Smooth muscle cell (in vitro differentiated cells): ENCODE measurements around the gene CSNK1D. TPM values are rescaled to one million over a fixed set of nuclear protein-coding genes. Genes with fewer than 3 reads are reported as not detected.

ENCODE experiments used
- DNase-seq: peaks from one replicate; lab custom pipeline; 2025; ENCODE audit not compliant: unreplicated experiment; lab: John Stamatoyannopoulos, UW
- H2AFZ ChIP-seq: fragments of 200-600 bp; sonication (generic); 2 replicates; pipeline ENCODE4 v1.6.0; 2016; ENCODE audit warnings: antibody characterized with exemption, low read depth, mild to moderate bottlenecking
- H3F3A ChIP-seq: fragments of 200-600 bp; sonication (generic); 2 replicates; pipeline ENCODE4 v1.6.0; 2017; ENCODE audit warnings: antibody characterized with exemption, low read depth
- H3K27ac ChIP-seq: fragments of 200-600 bp; sonication (generic); 2 replicates; pipeline ENCODE4 v1.5.1; 2016; ENCODE audit warnings: low read depth, mild to moderate bottlenecking
- H3K27me3 ChIP-seq: fragments of 200-600 bp; sonication (generic); 2 replicates; pipeline ENCODE4 v1.6.1; 2016; ENCODE audit warnings: low read depth, mild to moderate bottlenecking
- H3K36me3 ChIP-seq: fragments of 200-600 bp; sonication (generic); 2 replicates; pipeline ENCODE4 v1.5.1; 2016; ENCODE audit warnings: low read depth
- H3K4me1 ChIP-seq: fragments of 200-600 bp; sonication (generic); 2 replicates; pipeline ENCODE4 v1.5.1; 2016; ENCODE audit warnings: low read depth
- H3K4me2 ChIP-seq: fragments of 200-600 bp; sonication (generic); 2 replicates; pipeline ENCODE4 v1.6.0; 2016; ENCODE audit warnings: mild to moderate bottlenecking
- H3K4me3 ChIP-seq: fragments of 200-600 bp; sonication (generic); 2 replicates; pipeline ENCODE4 v1.5.1; 2016; ENCODE audit warnings: mild to moderate bottlenecking
- H3K79me2 ChIP-seq: fragments of 200-600 bp; sonication (generic); 2 replicates; pipeline ENCODE4 v1.6.0; 2016; ENCODE audit warnings: low read depth, mild to moderate bottlenecking
- H3K9ac ChIP-seq: fragments of 200-600 bp; sonication (generic); 2 replicates; pipeline ENCODE4 v1.6.0; 2016; ENCODE audit warnings: low read depth
- H3K9me3 ChIP-seq: fragments of 200-600 bp; sonication (generic); replicated peaks from 2 replicates; pipeline ENCODE4 v1.5.1; 2016; ENCODE audit warnings: low read depth
- H4K20me1 ChIP-seq: fragments of 200-600 bp; sonication (generic); 2 replicates; pipeline ENCODE4 v1.6.0; 2016; ENCODE audit warnings: low read depth
- CTCF ChIP-seq: fragments of 200-600 bp; sonication (generic); IDR thresholded peaks from 2 replicates; pipeline ENCODE4 v1.5.1; 2017; ENCODE audit warnings: borderline replicate concordance, mild to moderate bottlenecking, antibody characterized with exemption; ENCODE audit not compliant: insufficient read depth, poor library complexity, severe bottlenecking
- WGBS: methylation state at CpG from one replicate; pipeline ENCODE4 v1.1.7; 2016; ENCODE audit warnings: low lambda C conversion rate; 5-methylcytosine and 5-hydroxymethylcytosine counted together
- polyA plus RNA-seq: library from polyadenylated mRNA; unstranded; fragments of >200 nt; fragmentation: Nextera tagmentation; extraction: Ambion mirVana; gene quantifications from 2 replicates; pipeline ENCODE4 v1.2.1, GENCODE V29; 2016
- total RNA-seq: library from RNA; depleted of rRNA; stranded (reverse); fragments of >200 nt; gene quantifications from 2 replicates; pipeline ENCODE4 v1.2.3, GENCODE V29; 2014

Gene CSNK1D
- total and polyA plus RNA-seq, 2 experiments from 2014 or later: 51.6 to 135 TPM

GRCh38 chr17:82237083-82237745 lies 36.3 kb downstream of the CSNK1D start:
- no peak for TF ChIP-seq CTCF
- Histone ChIP-seq H3K4me3 (no peak overlapping the region), H3K9ac (no peak overlapping the region), H3K79me2 (peaks cover 59% of the 10 kb centered on the region), H4K20me1 (peaks cover 100% of the 10 kb centered on the region), H3K4me2 (no peak overlapping the region), H3F3A (peaks cover 22% of the 10 kb centered on the region), H3K4me1 (peaks cover 6% of the 10 kb centered on the region), H2AFZ (no peak overlapping the region), H3K27ac (peak overlapping the region; percentile 68), H3K36me3 (no peaks in the 10 kb centered on the region), H3K9me3 (no peaks in the 10 kb centered on the region), H3K27me3 (no peaks in the 10 kb centered on the region)
- DNase-seq: no peak
- 98% methylated on average over 41 of the region's 59 CpGs for WGBS

DNA sequence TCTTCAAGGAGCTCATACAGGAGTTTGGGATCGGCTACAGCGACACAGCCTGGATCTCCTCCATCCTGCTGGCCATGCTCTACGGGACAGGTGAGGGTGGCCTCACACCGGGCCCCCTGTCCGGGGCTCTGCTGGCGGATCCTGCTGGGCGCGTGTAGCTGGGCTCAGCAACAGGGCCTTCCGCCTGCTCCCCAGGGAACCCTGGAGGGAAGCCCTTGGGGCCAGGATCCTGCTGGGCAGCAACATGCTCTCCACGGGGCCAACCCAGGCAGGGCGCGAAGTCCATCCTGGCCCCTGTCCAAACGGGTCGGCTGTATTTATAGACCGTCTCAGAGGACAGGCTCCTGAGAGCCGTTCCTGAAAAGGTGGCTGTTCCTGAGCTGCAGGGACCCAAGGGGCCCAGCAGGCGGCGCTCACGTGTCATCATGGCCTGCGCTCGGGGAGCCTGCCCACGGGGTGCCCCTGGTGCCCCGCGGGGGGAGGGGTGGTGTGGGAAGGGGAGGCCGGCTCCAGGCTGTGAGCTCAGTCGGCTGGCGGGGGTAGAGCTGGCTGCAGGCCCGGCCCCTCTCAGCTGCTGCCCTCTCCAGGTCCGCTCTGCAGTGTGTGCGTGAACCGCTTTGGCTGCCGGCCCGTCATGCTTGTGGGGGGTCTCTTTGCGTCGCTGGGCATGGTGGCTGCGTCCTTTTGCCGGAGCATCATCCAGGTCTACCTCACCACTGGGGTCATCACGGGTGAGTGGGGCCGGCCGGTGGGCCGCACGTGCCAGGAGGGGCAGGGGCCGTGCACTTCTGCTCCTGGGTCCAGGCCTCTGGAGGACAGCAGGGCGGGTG lies 37.1 kb downstream of the CSNK1D start:
- Histone ChIP-seq H3K36me3 (no peaks in the 10 kb centered on the region), H3K27me3 (no peaks in the 10 kb centered on the region), H3F3A (peaks cover 20% of the 10 kb centered on the region), H3K9ac (no peak overlapping the region), H3K27ac (peak overlapping the region; percentile 68), H3K4me2 (peak overlapping the region; percentile 17), H3K4me3 (no peak overlapping the region), H4K20me1 (peaks cover 100% of the 10 kb centered on the region), H3K9me3 (no peaks in the 10 kb centered on the region), H3K4me1 (peaks cover 14% of the 10 kb centered on the region), H3K79me2 (peaks cover 67% of the 10 kb centered on the region), H2AFZ (no peak overlapping the region)
- DNase-seq: no peak
- WGBS: 71% methylated on average over 41 of the region's 44 CpGs
- peak; percentile 87 for TF ChIP-seq CTCF

DNA sequence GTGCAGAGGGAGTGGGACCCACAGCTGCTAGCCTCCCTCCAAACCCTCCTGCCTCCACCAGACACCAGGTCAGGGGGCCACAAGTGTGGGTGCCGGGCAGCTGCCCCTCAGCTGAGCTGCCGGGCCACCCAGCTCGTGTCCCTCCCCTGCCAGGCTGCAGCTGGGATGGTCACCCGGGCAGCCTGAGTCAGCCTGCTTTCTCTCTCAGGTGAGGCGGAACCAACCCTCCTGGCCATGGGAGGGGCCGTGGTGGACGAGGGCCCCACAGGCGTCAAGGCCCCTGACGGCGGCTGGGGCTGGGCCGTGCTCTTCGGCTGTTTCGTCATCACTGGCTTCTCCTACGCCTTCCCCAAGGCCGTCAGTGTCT lies 37.7 kb downstream of the CSNK1D start:
- H3K4me1 ChIP-seq: peaks cover 15% of the 10 kb centered on the region
- no peak for TF ChIP-seq CTCF
- peaks cover 100% of the 10 kb centered on the region for H4K20me1 ChIP-seq
- no peaks in the 10 kb centered on the region for H3K36me3 ChIP-seq
- H3K4me3 ChIP-seq: no peak overlapping the region
- 78% methylated on average over 15 of the region's 15 CpGs for WGBS
- H3K9me3 ChIP-seq: no peaks in the 10 kb centered on the region
- H3K79me2 ChIP-seq: peaks cover 73% of the 10 kb centered on the region
- H3K27me3 ChIP-seq: no peaks in the 10 kb centered on the region
- peak overlapping the region; percentile 68 for H3K27ac ChIP-seq
- H3F3A ChIP-seq: peaks cover 20% of the 10 kb centered on the region
- H3K4me2 ChIP-seq: peak overlapping the region; percentile 17
- no peak overlapping the region for H2AFZ ChIP-seq
- no peak overlapping the region for H3K9ac ChIP-seq
- DNase-seq: no peak
